Mononuclear cell (primary cell): ENCODE data around the gene EFHC2. TPM values are rescaled to one million over a fixed set of nuclear protein-coding genes. Genes with fewer than 3 reads are reported as not detected.

Experiments used
- H3K27me3 ChIP-seq: 2 replicates; pipeline ENCODE4 v1.6.0; 2011; ENCODE audit warnings: low read length, control low read depth; ENCODE audit not compliant: insufficient read depth
- H3K4me1 ChIP-seq: 2 replicates; pipeline ENCODE4 v1.5.1; 2011; ENCODE audit warnings: mild to moderate bottlenecking, low read length, control low read depth; ENCODE audit not compliant: insufficient read depth
- H3K4me3 ChIP-seq: 2 replicates; pipeline ENCODE4 v1.5.1; 2011; ENCODE audit warnings: mild to moderate bottlenecking, low read length, moderate library complexity
- H3K9me3 ChIP-seq: 2 replicates; pipeline ENCODE4 v1.5.1; 2011; ENCODE audit warnings: low read depth, mild to moderate bottlenecking, control low read depth, low read length
- total RNA-seq: library from RNA; depleted of rRNA; stranded (reverse); fragments of >200 nt; gene quantifications from one replicate; pipeline ENCODE4 v1.2.3, GENCODE V29; 2012

Gene EFHC2
- total RNA-seq, 1 donor, result 6.1 TPM

DNA sequence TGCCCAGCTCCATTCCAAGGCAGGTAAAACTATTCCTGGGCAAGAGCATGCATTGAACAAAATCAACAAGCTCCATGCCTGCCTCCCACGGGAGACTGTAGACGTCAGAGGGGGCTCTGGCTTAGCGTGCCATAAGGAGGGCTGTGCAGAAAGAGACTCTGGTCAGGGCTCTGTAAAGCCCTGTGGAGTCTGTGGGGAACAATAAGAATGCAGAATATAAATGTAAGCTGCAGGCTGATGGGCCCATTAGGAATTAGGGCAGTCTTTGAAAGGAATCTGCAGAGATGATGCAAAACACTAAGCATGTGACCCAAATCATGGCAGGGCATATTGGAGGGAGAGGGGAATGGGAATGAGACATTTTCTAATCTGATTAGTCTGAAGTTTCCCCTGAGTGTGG is 170.3 kb downstream of the EFHC2 start:
- Histone ChIP-seq H3K4me1 (no peaks in the 10 kb centered on the region), H3K4me3 (no peak overlapping the region), H3K9me3 (no peaks in the 10 kb centered on the region), H3K27me3 (no peaks in the 10 kb centered on the region)

DNA sequence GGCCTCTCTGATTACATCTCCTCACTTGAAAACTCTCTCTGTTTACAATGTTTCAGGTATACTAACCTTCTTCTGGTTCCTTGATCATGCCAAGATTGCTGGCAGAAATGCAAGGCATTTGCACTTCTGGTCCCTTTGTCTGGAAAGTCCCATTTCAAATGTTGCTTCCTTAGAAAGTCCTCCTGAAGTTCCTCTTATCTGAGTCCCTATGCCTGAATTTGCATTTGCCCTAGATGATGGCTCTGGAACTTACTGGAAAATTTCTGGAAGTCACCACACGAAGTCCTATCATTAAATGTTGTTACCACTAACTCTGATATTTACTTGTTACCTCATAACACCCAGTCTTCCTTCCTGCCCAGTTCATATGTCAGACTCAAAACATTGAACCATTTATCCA is 176.4 kb downstream of the EFHC2 start:
- Histone ChIP-seq H3K9me3 (no peaks in the 10 kb centered on the region), H3K4me1 (no peaks in the 10 kb centered on the region), H3K27me3 (no peaks in the 10 kb centered on the region), H3K4me3 (no peak overlapping the region)

DNA sequence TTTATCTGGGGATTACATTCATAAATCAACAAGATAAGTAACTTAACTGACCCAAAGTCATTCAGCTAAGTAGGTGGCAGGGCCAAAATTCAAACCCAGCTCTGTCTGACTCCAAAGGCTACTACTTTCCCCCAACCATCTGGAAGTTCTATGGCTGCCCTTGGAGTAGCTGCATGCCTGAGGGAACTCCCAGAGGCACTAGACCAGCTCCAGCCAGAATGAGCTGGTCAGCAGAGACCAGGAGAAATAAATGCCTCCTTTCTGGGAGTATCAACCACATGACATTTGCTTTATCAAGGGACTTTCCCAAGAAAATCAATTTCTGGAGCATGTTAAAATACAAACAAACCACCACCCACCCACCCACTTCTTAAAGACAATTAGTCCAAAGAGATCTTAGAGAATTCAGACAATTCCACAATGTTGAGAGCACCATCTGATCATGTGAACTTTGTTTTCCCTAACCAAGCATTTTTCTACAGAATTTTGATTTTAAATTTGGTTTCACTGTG is 180.5 kb downstream of the EFHC2 start:
- no peaks in the 10 kb centered on the region for H3K27me3 ChIP-seq
- H3K4me3 ChIP-seq, result no peak overlapping the region
- H3K9me3 ChIP-seq, result no peaks in the 10 kb centered on the region
- no peaks in the 10 kb centered on the region for H3K4me1 ChIP-seq

DNA sequence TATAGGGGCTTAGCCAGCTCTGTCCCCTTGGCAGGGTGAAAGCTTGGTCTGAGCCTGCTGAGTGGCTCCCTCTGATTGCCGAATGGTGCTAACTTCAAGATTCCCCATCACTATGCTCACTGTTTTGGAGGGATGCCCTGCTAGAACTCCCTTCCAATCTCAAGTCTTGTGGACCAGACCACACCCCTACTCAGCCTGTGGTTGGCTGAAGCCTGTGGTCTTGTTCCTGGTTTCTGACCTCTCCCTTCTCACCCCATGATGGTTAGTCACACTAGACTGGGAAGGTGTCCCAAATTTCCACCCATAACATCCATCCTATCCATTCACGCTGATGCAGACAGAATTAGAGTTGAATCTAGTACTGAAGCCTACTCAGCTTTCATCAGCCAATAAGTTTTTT is 185.6 kb downstream of the EFHC2 start:
- no peaks in the 10 kb centered on the region for H3K27me3 ChIP-seq
- no peak overlapping the region for H3K4me3 ChIP-seq
- peaks cover 6% of the 10 kb centered on the region for H3K4me1 ChIP-seq
- no peaks in the 10 kb centered on the region for H3K9me3 ChIP-seq

DNA sequence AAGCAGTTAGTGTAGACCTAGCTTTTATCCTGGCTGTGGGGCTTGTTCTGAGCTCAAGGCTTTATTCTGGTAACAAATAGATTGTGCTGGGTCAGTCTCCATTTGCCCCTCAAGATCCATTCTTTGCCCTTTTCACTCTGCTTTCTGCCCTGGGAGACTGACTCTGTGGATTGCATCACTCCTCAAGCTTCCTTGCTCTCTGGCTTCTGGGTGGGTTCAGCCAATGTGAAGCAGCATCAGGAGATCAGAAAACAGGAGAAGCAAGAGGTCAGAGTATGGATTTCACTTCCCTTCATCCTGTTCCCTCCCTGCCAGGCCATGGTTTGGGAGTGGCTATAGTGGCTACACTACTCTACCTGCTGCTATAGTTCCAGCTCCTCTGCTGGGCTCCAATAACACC is 186.2 kb downstream of the EFHC2 start:
- no peaks in the 10 kb centered on the region for H3K9me3 ChIP-seq
- H3K4me3 ChIP-seq, result no peak overlapping the region
- H3K27me3 ChIP-seq, result no peaks in the 10 kb centered on the region
- peaks cover 8% of the 10 kb centered on the region for H3K4me1 ChIP-seq

DNA sequence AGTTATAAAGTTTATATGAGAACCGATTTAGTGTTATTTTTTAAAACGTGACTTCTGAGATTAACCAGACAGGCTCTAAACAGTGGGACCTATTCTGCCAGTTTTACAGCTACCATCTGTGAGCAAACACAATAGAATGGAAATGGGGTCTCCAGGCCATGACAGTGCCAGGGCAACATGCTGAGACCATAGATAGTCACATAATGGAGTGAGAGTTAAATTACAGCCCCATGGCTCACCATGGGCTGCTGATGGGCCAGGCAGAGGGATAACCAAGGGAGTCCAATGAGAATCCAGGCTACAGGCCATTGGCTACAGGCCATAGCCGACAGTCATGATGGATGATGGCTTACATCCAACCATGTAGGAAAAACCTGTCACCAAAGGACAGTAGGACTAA is 186.7 kb downstream of the EFHC2 start:
- H3K4me3 ChIP-seq, result no peak overlapping the region
- no peaks in the 10 kb centered on the region for H3K9me3 ChIP-seq
- H3K4me1 ChIP-seq, result peaks cover 9% of the 10 kb centered on the region
- H3K27me3 ChIP-seq, result no peaks in the 10 kb centered on the region

DNA sequence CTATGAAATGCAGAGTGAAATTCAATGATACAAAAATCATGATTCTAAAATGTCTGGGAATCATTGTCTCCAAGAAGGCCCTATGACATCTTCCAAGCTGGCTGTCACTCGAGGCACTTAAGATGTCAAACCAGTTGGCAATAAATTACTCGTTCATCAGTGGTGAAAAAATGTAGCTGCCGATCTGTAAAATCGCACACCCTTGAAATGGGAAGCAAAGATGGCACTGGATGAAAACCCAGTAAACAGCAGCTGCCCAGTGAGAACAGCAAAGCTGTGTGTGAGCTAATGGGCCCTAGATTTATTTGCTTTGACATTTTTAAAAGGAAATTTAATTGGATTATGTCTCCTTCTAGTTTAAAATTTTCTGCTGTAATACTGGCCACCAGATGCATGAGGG is 188.3 kb downstream of the EFHC2 start:
- H3K4me3 ChIP-seq, result no peak overlapping the region
- no peaks in the 10 kb centered on the region for H3K27me3 ChIP-seq
- no peaks in the 10 kb centered on the region for H3K9me3 ChIP-seq
- peaks cover 9% of the 10 kb centered on the region for H3K4me1 ChIP-seq

DNA sequence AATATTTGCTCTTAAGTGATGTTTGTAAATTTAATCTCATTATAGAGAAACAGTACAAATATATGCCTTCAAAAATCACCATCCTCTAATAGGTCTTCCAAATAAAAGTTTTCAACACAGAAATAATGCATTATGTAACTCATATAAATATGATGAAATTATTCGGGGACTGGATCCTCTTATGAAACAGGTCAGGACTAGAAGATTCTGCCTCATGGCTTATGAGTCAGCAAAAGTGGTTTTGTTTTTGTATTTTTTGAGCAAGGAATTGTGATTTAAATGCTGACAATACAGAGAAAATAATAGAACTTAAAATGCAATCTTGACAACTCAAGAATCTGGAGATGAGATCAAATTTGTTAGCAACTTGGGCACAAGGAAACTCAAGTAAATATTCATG is 190.6 kb downstream of the EFHC2 start:
- H3K4me3 ChIP-seq, result no peak overlapping the region
- H3K9me3 ChIP-seq, result no peaks in the 10 kb centered on the region
- H3K27me3 ChIP-seq, result no peaks in the 10 kb centered on the region
- H3K4me1 ChIP-seq, result peaks cover 9% of the 10 kb centered on the region

DNA sequence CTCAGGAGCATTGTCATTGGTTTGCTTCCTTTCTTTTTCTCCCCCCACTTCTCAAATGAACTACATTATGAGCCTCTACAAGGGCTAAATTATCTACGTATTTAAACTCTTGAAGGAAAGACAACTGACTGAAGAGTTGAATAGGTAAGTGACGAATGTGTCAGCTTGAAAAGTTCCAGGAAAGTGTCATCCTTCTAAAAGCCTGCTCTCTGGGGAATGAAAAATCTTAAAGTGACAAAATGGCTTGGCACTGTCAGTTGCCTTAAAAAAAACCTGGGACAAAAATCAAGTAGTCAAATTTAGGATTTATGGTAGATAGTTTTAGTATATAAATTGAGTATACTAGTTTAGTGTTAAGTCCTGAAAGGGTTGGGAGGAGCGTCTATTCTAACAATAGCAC is 196.3 kb downstream of the EFHC2 start:
- Histone ChIP-seq H3K4me1 (no peaks in the 10 kb centered on the region), H3K9me3 (no peaks in the 10 kb centered on the region), H3K4me3 (no peak overlapping the region), H3K27me3 (no peaks in the 10 kb centered on the region)

DNA sequence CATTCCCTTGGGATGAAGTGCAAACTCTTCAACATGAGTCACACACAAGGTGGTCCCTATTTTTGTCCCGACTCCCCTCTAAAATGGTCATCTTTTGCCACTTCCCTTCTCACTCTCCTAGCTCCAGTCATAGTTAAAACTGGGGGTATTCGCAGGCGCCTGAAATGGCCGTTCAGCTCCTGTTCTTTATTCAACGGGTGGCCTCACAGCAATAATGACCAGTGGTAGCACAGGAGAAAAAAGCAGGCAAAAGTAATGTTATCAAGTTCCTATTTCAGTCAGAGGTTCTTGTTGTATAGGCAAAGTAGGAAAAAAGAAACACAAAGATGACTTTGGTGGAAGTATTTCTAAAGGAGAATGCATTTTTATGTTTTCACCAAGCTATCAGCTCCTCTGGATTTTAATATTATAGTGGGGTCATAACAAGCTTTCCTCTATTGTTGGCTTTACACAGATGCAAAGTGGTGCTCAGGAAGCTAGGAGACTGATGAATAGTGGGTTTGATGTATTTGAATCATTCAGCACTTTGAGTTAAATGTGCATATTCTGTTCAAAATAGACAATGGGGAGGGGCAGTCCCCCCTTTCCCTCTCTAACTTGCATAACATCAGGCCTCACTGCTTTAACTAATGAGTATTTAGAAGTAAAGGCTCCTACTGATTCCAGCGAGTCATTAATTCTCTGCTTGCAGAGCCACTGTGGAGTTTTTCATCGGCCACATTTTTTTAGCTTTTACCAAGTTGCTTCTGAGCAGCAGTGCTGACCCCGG is 199.1 kb downstream of the EFHC2 start:
- Histone ChIP-seq H3K4me3 (no peak overlapping the region), H3K4me1 (no peaks in the 10 kb centered on the region), H3K9me3 (peaks cover under 1% of the 10 kb centered on the region), H3K27me3 (no peaks in the 10 kb centered on the region)

DNA sequence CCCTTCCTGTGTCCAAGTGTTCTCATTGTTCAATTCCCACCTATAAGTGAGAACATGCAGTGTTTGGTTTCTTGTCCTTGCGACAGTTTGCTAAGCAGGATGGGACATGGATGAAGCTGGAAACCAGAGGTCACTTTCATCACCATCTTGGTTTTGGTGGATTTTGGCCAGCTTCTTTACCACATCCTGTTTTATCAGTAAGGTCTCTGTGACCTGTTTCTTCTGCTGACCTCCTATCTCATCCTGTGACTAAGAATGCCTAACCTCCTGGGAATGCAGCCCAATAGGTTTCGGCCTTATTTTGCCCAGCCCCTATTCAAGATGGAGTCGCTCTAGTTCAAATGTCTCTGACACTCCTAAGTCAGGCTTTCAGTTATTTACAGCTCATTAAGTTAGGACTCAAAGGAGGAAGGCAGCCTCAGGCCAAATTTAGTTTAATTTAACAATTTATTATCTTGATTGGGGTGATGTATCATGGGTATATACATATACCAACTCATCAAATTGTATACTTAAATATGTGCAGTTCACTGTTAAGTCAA is 200.3 kb downstream of the EFHC2 start:
- Histone ChIP-seq H3K9me3 (peaks cover 12% of the 10 kb centered on the region), H3K4me3 (no peak overlapping the region), H3K27me3 (no peaks in the 10 kb centered on the region), H3K4me1 (no peaks in the 10 kb centered on the region)

DNA sequence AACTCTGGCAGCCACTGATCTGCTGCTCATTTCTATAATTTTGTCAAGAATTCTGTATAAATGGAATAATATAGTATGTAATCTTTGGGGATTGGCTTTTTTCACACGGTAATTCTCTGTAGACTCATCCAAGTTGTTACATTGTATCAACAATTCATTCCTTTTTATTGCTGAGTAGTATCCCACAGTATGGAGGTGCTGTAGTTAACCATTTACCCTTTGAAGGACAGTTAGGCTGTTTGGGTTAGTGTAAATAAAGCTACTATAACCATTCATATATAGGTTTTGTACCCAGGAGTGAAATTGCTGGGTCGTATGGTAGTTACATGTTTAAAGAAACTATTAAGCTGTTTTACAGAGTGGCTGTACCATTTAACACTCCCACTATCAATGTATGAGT is 213.3 kb downstream of the EFHC2 start:
- Histone ChIP-seq H3K9me3 (no peaks in the 10 kb centered on the region), H3K4me3 (no peak overlapping the region), H3K27me3 (no peaks in the 10 kb centered on the region), H3K4me1 (no peaks in the 10 kb centered on the region)

DNA sequence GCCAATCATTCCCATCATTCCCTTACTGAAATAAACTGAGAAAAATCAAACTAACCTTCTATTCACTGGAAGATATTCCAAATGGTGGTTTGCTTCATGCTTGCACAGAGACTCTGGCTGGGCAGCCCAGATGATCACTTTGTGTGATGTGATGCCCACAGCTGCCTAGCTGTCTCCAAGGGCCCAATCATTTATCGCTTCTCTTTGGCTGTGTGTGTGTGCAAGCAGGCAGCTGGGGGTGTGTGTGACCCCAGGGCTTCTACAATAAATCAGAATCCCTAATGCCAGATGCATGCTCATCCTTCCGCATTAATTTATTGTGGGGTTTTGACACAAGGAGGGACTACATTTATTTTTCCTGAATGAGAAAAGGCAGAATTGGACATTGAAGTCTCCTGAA is 230.1 kb downstream of the EFHC2 start:
- no peaks in the 10 kb centered on the region for H3K27me3 ChIP-seq
- H3K9me3 ChIP-seq, result no peaks in the 10 kb centered on the region
- no peaks in the 10 kb centered on the region for H3K4me1 ChIP-seq

DNA sequence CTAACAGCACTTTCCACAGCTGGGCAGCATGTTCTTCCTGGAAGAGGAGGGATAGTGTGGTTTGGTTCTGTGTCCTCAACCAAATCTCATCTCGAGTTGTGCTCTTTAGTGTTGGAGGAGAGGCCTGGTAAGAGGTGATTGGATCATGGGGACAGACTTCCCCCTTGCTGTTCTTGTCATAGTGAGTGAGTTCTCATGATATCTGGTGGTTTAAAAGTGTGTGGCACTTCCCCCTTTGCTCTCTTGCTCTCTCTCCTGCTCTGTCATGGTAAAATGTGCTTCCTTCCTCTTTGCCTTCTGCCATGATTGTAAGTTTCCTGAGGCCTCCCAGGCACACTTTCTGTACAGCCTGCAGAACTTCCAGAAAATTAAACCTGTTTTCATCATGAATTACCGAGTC is 236.6 kb downstream of the EFHC2 start:
- Histone ChIP-seq H3K27me3 (no peaks in the 10 kb centered on the region), H3K9me3 (no peaks in the 10 kb centered on the region), H3K4me3 (no peak overlapping the region), H3K4me1 (no peaks in the 10 kb centered on the region)

More for the DNA sequence above, 230.1 kb downstream of the EFHC2 start:
- H3K4me3 ChIP-seq, result no peak overlapping the region

DNA sequence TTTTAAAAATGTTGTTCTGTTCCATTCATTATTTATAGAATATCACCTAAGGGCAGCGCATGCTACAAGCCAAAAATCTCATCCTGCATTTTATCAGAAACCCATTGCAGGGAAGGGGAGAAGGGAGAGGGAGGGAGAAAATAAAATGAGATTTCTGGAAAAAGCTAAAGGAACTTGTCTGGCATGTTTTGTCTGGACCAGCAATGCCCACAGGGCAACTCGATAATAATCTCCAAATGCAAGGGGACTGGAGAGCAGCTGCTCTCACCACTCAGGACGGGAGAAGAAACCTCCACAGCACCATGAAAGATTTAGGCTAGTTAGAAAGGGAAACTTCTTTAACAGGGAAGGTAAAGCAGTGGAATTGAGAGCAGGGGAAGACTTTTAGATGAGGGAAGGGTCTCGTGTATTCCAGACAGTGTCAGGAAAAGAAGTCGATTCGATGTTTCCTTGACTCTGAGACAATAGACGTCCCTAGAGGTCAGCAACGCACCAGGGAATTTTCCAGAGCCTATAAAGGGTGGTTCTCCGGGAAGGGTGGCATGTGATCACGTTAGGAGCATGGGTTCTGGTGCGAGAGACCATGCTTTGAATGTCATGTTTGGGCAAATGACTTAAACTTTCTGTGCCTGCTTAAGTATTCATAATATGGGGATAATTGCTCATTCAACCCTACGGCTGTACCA is 238.1 kb downstream of the EFHC2 start:
- no peak overlapping the region for H3K4me3 ChIP-seq
- H3K27me3 ChIP-seq, result no peaks in the 10 kb centered on the region
- H3K9me3 ChIP-seq, result no peaks in the 10 kb centered on the region
- H3K4me1 ChIP-seq, result peaks cover 11% of the 10 kb centered on the region
